HG03457 (cell line): ENCODE data around the gene SRP54.
"Not testable (repeated sequence)": the region's sequence is repeated elsewhere in the genome, so short reads cannot be mapped to it uniquely, and the experiment has no call there.

Experiments used
- ATAC-seq: cut with Tn5 transposase; IDR thresholded peaks from one replicate; pipeline ENCODE4 v1.9.1; 2021; ENCODE audit warnings: moderate number of reproducible peaks; ENCODE audit not compliant: unreplicated experiment

The SRP54 gene

DNA sequence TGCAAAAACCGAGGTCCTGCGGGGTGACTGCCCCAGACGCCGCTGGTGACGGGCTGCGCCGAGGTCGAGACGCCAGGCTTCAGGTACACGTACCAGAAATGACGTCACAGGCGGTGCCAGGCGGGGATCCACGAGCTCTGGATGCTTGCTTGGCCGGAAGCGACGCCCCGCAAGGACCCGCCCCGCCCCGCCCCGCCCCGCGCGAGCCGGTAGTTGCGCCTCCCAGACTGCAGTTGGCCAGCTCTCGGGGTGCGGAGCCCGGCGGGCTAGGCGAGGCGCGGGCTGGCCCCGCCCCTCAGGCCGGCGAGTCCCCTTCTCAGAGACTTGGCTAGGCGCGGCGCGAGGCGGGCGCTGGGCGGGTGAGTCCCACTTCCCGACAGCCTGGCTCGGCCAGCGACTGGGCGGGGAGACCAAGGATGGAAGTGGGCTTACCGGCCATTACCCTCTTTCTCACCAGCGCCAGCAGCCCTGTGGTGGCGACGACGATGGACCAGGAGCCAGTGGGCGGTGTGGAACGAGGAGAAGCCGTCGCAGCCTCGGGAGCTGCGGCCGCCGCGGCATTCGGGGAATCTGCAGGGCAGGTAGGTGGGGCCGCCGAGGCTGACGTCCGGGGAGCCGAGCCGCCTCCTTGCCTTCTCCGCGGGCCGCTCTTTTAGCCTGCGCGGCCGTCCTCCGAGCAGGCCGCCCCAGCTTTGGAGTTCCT, 63.4 kb downstream of the SRP54 start, which contains the start of gene FAM177A1:
Gene FAM177A1, plus strand, starts transcription at position 225 of the 703 bp plus-strand sequence. Its CDS starts 192 bp downstream, at position 417.
- peak; percentile 91 for ATAC-seq

GRCh38 chr14:35046751-35047536, 64.2 kb downstream of the SRP54 start:
- peak; percentile 20 for ATAC-seq

DNA sequence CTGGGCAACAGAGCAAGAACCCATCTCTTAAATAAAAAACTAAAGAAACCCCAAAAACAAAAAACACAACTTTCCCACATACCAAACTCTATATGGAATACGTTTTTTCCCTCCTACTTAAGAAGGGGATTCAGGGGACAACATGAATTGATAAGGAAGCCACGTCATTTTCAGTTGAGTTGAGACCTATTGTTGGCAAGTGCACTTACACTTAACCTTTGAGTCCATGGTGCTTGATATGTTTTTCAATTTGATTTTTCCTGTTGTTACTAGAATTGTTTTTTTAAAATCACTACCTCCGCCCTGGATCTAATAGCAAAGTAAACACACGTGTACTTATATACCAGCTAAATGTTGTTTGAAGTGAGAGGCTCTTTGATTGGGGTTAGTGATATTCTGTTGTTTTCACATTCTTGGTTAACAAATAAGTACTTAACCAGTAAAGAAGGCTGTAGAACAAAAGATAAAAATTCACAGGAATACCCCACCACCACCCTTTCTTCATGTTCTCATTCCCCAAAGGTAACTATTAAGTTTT, 65.3 kb downstream of the SRP54 start:
- no peak for ATAC-seq

GRCh38 chr14:35050652-35051051, 67.9 kb downstream of the SRP54 start:
- ATAC-seq = no peak

DNA sequence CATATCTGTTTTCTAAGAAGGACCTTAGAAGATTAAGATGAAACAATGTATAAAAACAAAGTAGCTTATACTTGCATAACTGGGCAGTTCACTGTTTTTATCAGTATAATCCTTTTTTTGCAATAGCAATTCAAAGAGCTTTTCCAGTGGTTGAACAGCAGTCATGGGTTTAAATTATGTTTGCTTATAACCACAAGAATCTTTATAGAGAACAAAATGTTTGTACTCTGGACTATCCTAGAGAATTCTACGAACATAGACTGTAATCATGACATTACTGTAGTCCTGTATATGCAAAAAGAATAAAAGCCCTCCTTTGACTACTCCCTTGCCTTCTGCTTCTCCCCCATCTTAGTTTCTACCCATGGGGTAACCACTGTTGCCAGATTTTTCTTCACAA, 69.0 kb downstream of the SRP54 start:
- ATAC-seq = no peak

- ATAC-seq = no peak
Observed at GRCh38 chr14:35052637-35053036, 69.8 kb downstream of the SRP54 start.

- ATAC-seq = not testable (repeated sequence)
Observed at GRCh38 chr14:35061113-35061791, 78.5 kb downstream of the SRP54 start.

DNA sequence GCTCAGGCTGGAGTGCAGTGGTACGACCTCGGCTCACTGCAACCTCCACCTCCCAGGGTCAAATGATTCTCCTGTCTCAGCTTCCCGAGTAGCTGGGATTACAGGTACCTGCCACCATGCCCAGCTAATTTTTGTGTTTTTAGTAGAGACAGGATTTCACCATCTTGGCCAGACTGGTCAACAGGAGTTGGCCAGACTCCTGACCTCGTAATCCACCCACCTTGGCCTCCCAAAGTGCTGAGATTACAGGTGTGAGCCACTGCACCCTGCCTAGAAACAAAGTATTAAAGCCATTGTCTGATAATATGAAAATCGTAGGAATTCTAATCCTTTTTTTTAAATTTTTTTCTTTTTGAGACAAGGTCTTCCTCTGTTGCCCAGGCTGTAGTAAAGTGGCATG, 82.9 kb downstream of the SRP54 start:
- not testable (repeated sequence) for ATAC-seq

DNA sequence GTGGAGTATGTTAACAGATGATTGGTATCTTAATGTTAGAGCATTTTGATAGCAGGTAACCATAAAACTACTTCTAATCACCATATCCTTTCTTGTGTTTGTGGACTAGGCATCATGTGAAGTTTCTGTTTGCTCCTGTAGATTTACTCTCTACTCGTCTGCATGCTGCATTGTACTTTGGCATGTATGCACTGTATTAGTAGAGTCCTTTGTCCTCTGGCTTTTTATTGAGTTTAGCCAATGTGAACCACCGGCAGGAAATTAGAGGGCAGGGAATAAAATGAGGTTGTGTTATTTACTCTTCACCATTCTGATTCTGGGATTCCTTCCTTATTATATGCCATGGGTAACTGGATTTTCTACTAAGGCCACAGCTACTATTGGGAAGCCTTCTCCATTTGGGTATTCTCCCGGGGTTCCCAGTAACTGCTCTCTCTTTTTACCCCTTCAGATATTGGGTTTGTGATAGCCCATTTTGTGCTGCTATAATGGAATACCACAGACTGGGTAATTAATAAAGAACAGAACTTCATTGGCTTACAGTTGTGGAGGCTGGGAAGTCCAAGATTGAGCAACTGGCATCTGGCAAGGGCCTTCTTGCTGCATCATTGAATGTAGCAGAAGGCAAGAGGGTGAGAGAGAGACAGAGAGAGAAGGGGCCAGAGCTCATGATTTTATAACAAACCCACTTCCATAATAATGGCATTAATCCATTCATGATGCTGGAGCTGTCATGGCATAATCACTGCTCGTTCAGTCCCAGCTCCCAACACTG, 85.6 kb downstream of the SRP54 start:
- ATAC-seq = no peak

GRCh38 chr14:35072226-35072625, 89.4 kb downstream of the SRP54 start:
- no peak for ATAC-seq

DNA sequence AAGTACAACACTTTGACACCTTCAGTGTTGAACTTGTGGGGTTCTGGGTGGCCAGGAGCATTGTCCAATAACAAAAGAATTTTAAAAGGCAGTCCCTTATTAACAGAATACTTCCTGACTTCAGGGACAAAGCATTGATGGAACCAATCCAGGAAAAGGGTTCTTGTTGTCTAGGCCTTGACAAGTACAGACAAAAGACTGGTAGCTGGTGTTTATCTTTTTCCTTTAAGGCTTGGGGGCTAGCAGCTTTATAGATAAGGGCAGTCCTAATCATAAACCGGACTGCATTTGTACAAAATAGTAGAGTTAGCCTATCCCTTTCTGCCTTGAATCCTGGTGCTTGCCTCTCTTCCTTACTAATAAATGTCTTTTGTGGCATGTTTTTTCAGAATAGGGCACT, 90.7 kb downstream of the SRP54 start:
- no peak for ATAC-seq

DNA sequence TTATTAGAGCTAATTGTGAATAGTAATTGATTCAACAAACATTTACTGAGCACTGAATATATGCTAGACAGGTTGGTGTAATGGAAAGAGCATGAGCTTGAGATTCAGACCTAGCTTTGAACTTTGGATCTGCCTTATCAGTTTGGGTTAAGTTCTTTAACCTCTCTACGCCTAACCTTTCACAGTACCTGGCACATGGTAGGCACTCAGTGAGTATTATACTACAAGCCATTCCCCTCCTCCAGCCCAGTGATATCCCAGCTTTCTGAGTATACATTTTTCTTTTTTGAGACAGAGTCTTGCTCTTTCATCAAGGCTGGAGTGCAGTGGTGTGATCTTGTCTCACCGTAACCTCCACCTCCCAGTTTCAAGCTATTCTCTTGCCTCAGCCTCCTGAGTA, 95.3 kb downstream of the SRP54 start:
- no peak for ATAC-seq
